Subcutaneous abdominal adipose tissue (tissue), 5 donors: Measurements from ENCODE around the gene TUBB4A.
"Not testable (repeated sequence)": the region's sequence is repeated elsewhere in the genome, so short reads cannot be mapped to it uniquely, and the experiment has no call there.

ENCODE experiments used
- H3K27ac ChIP-seq: one replicate; pipeline ENCODE4 v1.7.0; 2013; ENCODE audit warnings: low read depth, mild to moderate bottlenecking, inconsistent platforms, low read length, moderate library complexity
- H3K27me3 ChIP-seq, 5 donors: one replicate each; pipeline ENCODE4 v1.7.0; 2013; ENCODE audit warnings: low read length in 5 of 5, inconsistent platforms in 1 of 5; ENCODE audit not compliant: control insufficient read depth in 5 of 5, insufficient read depth in 4 of 5
- H3K36me3 ChIP-seq, 5 donors: one replicate each; pipeline ENCODE4 v1.7.0; 2013; ENCODE audit warnings: low read length in 5 of 5; ENCODE audit not compliant: control insufficient read depth in 5 of 5, insufficient read depth in 5 of 5
- H3K4me1 ChIP-seq, 5 donors: one replicate each; pipeline ENCODE4 v1.7.0; 2013; ENCODE audit warnings: low read length in 5 of 5, mild to moderate bottlenecking in 3 of 5, moderate library complexity in 1 of 5; ENCODE audit not compliant: control insufficient read depth in 5 of 5, insufficient read depth in 5 of 5
- H3K4me3 ChIP-seq, 5 donors: one replicate each; pipeline ENCODE4 v1.7.0; 2013; ENCODE audit warnings: low read length in 5 of 5, low read depth in 1 of 5
- H3K9ac ChIP-seq, 5 donors: one replicate each; pipeline ENCODE4 v1.7.0; 2013; ENCODE audit warnings: low read length in 5 of 5, mild to moderate bottlenecking in 4 of 5, moderate library complexity in 3 of 5
- H3K9me3 ChIP-seq, 5 donors: one replicate each; pipeline ENCODE4 v1.7.0; 2013; ENCODE audit warnings: low read length in 5 of 5; ENCODE audit not compliant: control insufficient read depth in 5 of 5
- donor health status: healthy.
- donor health status: healthy.
- donor health status: healthy.
- donor health status: healthy.
- donor health status: healthy.

The TUBB4A gene

GRCh38 chr19:6510618-6511017 is 8.5 kb upstream of the TUBB4A start:
- H3K27ac ChIP-seq, result no peak overlapping the region
- H3K9ac ChIP-seq, result no peak overlapping the region

GRCh38 chr19:6509118-6509971 is 7.2 kb upstream of the TUBB4A start:
- no peak overlapping the region for H3K9ac ChIP-seq

More at GRCh38 chr19:6510618-6511017, 8.5 kb upstream of the TUBB4A start:
- Histone ChIP-seq H3K4me1 (no peaks in the 10 kb centered on the region), H3K4me3 (no peak overlapping the region), H3K36me3 (no peaks in the 10 kb centered on the region), H3K27me3 (peaks cover 0 to 2% (median 0%) of the 10 kb centered on the region in 5 donors), H3K9me3 (no peaks in the 10 kb centered on the region)

GRCh38 chr19:6508028-6508771 is 6.1 kb upstream of the TUBB4A start:
- not testable (repeated sequence) for H3K9me3 ChIP-seq

More at GRCh38 chr19:6509118-6509971, 7.2 kb upstream of the TUBB4A start:
- no peaks in the 10 kb centered on the region for H3K9me3 ChIP-seq
- no peak overlapping the region for H3K4me3 ChIP-seq
- H3K27me3 ChIP-seq, result peaks cover 0 to 4% (median 0%) of the 10 kb centered on the region in 5 donors
- H3K27ac ChIP-seq, result no peak overlapping the region
- H3K4me1 ChIP-seq, result no peaks in the 10 kb centered on the region
- H3K36me3 ChIP-seq, result no peaks in the 10 kb centered on the region

GRCh38 chr19:6503407-6504201 is 1.5 kb upstream of the TUBB4A start:
- H3K4me1 ChIP-seq, result peaks cover 0 to 12% (median 6%) of the 10 kb centered on the region in 5 donors
- no peaks in the 10 kb centered on the region for H3K9me3 ChIP-seq
- no peak overlapping the region for H3K9ac ChIP-seq
- no peak overlapping the region for H3K4me3 ChIP-seq
- peaks cover 16 to 32% (median 28%) of the 10 kb centered on the region in 5 donors for H3K27me3 ChIP-seq
- no peak overlapping the region for H3K27ac ChIP-seq
- H3K36me3 ChIP-seq, result no peaks in the 10 kb centered on the region

More at GRCh38 chr19:6508028-6508771, 6.1 kb upstream of the TUBB4A start:
- not testable (repeated sequence) for H3K9ac ChIP-seq, H3K36me3 ChIP-seq, H3K27me3 ChIP-seq, H3K27ac ChIP-seq, H3K4me1 ChIP-seq, H3K4me3 ChIP-seq

GRCh38 chr19:6500837-6501739 is 1.0 kb downstream of the TUBB4A start:
- Histone ChIP-seq H3K4me1 (peaks cover 0 to 12% (median 6%) of the 10 kb centered on the region in 5 donors), H3K36me3 (no peaks in the 10 kb centered on the region), H3K9ac (no peak overlapping the region), H3K27me3 (peaks cover 16 to 32% (median 28%) of the 10 kb centered on the region in 5 donors), H3K4me3 (peak overlapping the region in 1 of 5 donors; percentile 51), H3K27ac (no peak overlapping the region), H3K9me3 (no peaks in the 10 kb centered on the region)

GRCh38 chr19:6499052-6499790 is 2.9 kb downstream of the TUBB4A start:
- Histone ChIP-seq H3K9me3 (no peaks in the 10 kb centered on the region), H3K27ac (no peak overlapping the region), H3K9ac (no peak overlapping the region), H3K4me1 (peaks cover 0 to 12% (median 6%) of the 10 kb centered on the region in 5 donors), H3K27me3 (peaks cover 16 to 35% (median 26%) of the 10 kb centered on the region in 5 donors), H3K4me3 (no peak overlapping the region), H3K36me3 (no peaks in the 10 kb centered on the region)

GRCh38 chr19:6498294-6499036 is 3.6 kb downstream of the TUBB4A start:
- H3K4me1 ChIP-seq, result peaks cover 0 to 12% (median 6%) of the 10 kb centered on the region in 5 donors
- H3K9ac ChIP-seq, result no peak overlapping the region
- no peaks in the 10 kb centered on the region for H3K9me3 ChIP-seq
- peaks cover 16 to 30% (median 24%) of the 10 kb centered on the region in 5 donors for H3K27me3 ChIP-seq
- no peak overlapping the region for H3K4me3 ChIP-seq
- H3K27ac ChIP-seq, result no peak overlapping the region
- H3K36me3 ChIP-seq, result no peaks in the 10 kb centered on the region

- Histone ChIP-seq H3K36me3 (no peaks in the 10 kb centered on the region), H3K4me3 (no peak overlapping the region), H3K9me3 (peaks cover 5 to 14% (median 11%) of the 10 kb centered on the region in 5 donors), H3K4me1 (no peaks in the 10 kb centered on the region), H3K9ac (no peak overlapping the region), H3K27me3 (peaks cover 3 to 10% (median 8%) of the 10 kb centered on the region in 5 donors), H3K27ac (no peak overlapping the region)
Observed at GRCh38 chr19:6495947-6496346, 6.2 kb downstream of the TUBB4A start.
